Measurements from ENCODE around the gene FGGY. TPM values are rescaled to one million over a fixed set of nuclear protein-coding genes. Genes with fewer than 3 reads are reported as not detected.
A peak's percentile ranks its signal among the peaks of the same experiment; 100 is the strongest.

The FGGY gene
- total RNA-seq, 4 donors from 2014 or later: 12.4 to 17.5 (median 16.1) TPM

DNA sequence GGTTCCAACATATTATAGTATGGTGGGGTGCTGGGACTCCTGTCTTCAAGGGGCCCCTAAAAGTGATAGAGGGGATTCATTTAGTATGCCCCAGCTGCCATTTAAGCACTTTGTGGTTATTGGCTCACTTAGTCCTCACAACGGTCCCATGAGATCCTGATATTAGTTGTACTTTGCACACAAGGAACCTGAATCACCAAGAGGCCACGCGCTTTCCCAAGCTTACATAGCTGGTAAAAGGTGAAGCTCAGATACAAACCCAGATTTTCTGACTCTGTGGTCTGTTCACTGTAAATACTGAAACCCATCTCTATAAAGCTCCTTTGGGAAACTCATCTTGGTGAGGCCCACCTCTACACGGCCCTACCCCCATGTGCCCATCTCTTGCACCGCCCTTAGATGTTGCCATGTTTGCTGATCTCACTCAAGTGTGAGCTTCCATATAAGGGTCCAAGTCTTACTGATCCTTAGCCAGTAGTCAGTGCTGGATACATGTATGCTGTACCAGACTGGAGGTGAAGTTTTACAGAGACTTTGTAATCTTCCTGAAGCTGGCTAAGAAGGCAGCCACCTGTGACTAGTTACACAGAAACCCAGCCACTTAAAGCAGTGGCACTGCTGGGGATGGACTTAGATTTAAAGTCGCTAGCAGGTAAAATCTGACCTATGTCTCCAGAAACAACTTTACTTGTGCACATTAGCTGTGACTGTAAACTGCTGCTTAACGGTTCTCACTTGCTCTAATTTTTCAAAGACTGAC, 393.5 kb downstream of the FGGY start:
- Histone ChIP-seq H3K27ac (peak overlapping the region; percentile 63), H3K27me3 (no peaks in the 10 kb centered on the region), H3K4me3 (no peak overlapping the region), H3K36me3 (no peaks in the 10 kb centered on the region), H3K9me3 (no peaks in the 10 kb centered on the region), H3K4me1 (peaks cover 29% of the 10 kb centered on the region)
- 94% methylated on average over 7 of the region's 7 CpGs for WGBS
- DNase-seq (ENCODE audit: low spot score in 2 of 2): no peak
- TF ChIP-seq EP300 (IDR thresholded peaks at IDR 0.05) (no peak), CTCF (IDR thresholded peaks at IDR 0.05) (no peak), POLR2AphosphoS5 (IDR thresholded peaks at IDR 0.05) (no peak), POLR2A (IDR thresholded peaks at IDR 0.05) (no peak)

DNA sequence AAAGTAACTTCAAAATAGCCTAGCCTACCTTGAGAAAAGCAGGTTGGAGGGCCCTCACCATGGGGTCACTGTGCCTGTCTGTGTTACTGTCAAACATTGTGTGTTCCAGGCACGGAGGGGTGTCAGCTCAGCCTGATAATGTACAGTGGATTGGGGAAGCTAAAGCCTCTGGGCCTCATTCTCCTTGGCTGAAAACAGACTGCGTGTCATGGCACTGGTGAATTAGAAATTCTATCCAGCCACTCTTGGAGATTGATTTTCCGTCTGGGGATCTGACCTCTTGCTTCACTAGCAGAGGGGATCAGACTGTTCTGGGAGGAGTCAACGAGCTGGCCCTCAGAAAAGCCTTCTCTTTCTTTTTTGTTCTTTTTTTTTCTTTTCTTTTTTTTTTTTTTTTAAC, 394.4 kb downstream of the FGGY start:
- Histone ChIP-seq H3K36me3 (no peaks in the 10 kb centered on the region), H3K9me3 (no peaks in the 10 kb centered on the region), H3K4me3 (no peak overlapping the region), H3K4me1 (peaks cover 26% of the 10 kb centered on the region), H3K27ac (peak overlapping the region; percentile 63), H3K27me3 (no peaks in the 10 kb centered on the region)
- 71% methylated on average over 4 of the region's 4 CpGs for WGBS
- TF ChIP-seq POLR2A (IDR thresholded peaks at IDR 0.05) (no peak), CTCF (IDR thresholded peaks at IDR 0.05) (no peak), POLR2AphosphoS5 (IDR thresholded peaks at IDR 0.05) (peak in 2 of 3 donors; percentile 27 to 43)
- peak in 1 of 2 donors; percentile 66 for DNase-seq (ENCODE audit: low spot score in 2 of 2)

GRCh38 chr1:59692591-59692990, 395.7 kb downstream of the FGGY start:
- no peaks in the 10 kb centered on the region for H3K36me3 ChIP-seq
- no peaks in the 10 kb centered on the region for H3K27me3 ChIP-seq
- TF ChIP-seq POLR2A (IDR thresholded peaks at IDR 0.05) (no peak), POLR2AphosphoS5 (IDR thresholded peaks at IDR 0.05) (peak in 1 of 3 donors; percentile 35)
- WGBS: 56% methylated on average over 5 of the region's 5 CpGs
- H3K4me3 ChIP-seq: no peak overlapping the region
- H3K27ac ChIP-seq: peak overlapping the region; percentile 5
- H3K4me1 ChIP-seq: peaks cover 19% of the 10 kb centered on the region
- no peak for DNase-seq (ENCODE audit: low spot score in 2 of 2)
- no peaks in the 10 kb centered on the region for H3K9me3 ChIP-seq

DNA sequence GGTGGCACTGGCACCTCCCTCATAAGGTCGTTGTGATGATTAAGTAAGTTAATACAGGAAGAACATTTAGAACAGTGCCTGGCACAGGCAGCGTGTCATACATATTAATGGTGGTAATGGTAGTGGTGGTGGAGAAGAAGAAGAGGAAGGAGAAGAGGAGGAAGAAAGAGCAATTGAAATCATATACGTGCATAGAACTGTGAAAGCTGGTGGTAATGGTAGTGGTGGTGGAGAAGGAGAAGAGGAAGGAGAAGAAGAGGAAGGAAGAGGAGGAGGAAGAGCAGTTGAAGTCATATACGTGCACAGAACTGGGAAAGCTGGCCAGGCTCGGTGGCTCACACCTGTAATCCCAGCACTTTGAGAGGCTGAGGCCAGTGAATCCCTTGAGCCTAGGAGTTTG, 396.5 kb downstream of the FGGY start:
- no peaks in the 10 kb centered on the region for H3K36me3 ChIP-seq
- DNase-seq (ENCODE audit: low spot score in 2 of 2): no peak
- WGBS: 84% methylated on average over 5 of the region's 5 CpGs
- H3K27me3 ChIP-seq: no peaks in the 10 kb centered on the region
- peaks cover 24% of the 10 kb centered on the region for H3K4me1 ChIP-seq
- no peaks in the 10 kb centered on the region for H3K9me3 ChIP-seq
- TF ChIP-seq POLR2AphosphoS5 (IDR thresholded peaks at IDR 0.05): no peak
- TF ChIP-seq CTCF (IDR thresholded peaks at IDR 0.05): no peak
- no peak for TF ChIP-seq EP300 (IDR thresholded peaks at IDR 0.05)
- no peak for TF ChIP-seq POLR2A (IDR thresholded peaks at IDR 0.05)
- H3K27ac ChIP-seq: no peak overlapping the region
- no peak overlapping the region for H3K4me3 ChIP-seq

DNA sequence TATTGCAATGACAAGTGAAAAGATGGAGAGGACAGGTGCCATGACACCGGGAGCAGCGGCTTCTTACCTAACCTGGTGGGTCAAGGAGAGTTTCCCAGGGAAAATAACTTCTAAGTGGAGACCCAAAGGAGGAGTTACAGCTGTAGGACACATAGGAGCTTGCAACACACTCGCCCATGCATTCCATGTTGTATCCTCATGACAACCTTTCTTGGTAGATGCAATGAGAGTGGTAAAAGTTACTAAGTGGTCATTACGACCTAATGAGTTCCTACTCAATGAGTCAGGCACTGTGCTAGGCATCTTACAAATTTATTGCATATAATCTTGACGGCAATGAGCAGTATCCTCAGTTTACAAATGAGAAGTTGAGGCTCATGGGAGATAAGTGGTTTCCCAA, 398.4 kb downstream of the FGGY start:
- Histone ChIP-seq H3K27me3 (no peaks in the 10 kb centered on the region), H3K4me1 (peaks cover 25% of the 10 kb centered on the region), H3K36me3 (no peaks in the 10 kb centered on the region), H3K4me3 (no peak overlapping the region), H3K9me3 (no peaks in the 10 kb centered on the region), H3K27ac (no peak overlapping the region)
- DNase-seq (ENCODE audit: low spot score in 2 of 2): no peak
- WGBS: 95% methylated on average over 5 of the region's 5 CpGs
- no peak for TF ChIP-seq EP300 (IDR thresholded peaks at IDR 0.05)
- no peak for TF ChIP-seq POLR2A (IDR thresholded peaks at IDR 0.05)
- no peak for TF ChIP-seq POLR2AphosphoS5 (IDR thresholded peaks at IDR 0.05)
- TF ChIP-seq CTCF (IDR thresholded peaks at IDR 0.05): no peak
